Fibroblast of villous mesenchyme (primary cell): Measurements from ENCODE around the gene ITSN2. TPM values are rescaled to one million over a fixed set of nuclear protein-coding genes. Genes with fewer than 3 reads are reported as not detected.
"Not testable (repeated sequence)": the region's sequence is repeated elsewhere in the genome, so short reads cannot be mapped to it uniquely, and the experiment has no call there.

Experiments
- DNase-seq: peaks from one replicate; pipeline ENCODE4 v3.0.0-alpha.2; 2010; ENCODE audit warnings: low read depth
- H3K4me3 ChIP-seq: 2 replicates; pipeline ENCODE4 v1.5.1; 2011; ENCODE audit warnings: low read depth, mild to moderate bottlenecking, low read length
- total RNA-seq: library from RNA; depleted of rRNA; stranded (reverse); fragments of >200 nt; gene quantifications from 2 replicates; pipeline ENCODE4 v1.2.3, GENCODE V29; 2012
- TF ChIP-seq, protein P1 (sequence below): IDR thresholded peaks from 2 replicates; pipeline ENCODE4 v1.5.1; 2012; ENCODE audit warnings: low read depth, mild to moderate bottlenecking, low read length; ENCODE audit not compliant: insufficient read depth

ITSN2 gene
- 23.2 and 35.8 TPM in 2 replicates for total RNA-seq

DNA sequence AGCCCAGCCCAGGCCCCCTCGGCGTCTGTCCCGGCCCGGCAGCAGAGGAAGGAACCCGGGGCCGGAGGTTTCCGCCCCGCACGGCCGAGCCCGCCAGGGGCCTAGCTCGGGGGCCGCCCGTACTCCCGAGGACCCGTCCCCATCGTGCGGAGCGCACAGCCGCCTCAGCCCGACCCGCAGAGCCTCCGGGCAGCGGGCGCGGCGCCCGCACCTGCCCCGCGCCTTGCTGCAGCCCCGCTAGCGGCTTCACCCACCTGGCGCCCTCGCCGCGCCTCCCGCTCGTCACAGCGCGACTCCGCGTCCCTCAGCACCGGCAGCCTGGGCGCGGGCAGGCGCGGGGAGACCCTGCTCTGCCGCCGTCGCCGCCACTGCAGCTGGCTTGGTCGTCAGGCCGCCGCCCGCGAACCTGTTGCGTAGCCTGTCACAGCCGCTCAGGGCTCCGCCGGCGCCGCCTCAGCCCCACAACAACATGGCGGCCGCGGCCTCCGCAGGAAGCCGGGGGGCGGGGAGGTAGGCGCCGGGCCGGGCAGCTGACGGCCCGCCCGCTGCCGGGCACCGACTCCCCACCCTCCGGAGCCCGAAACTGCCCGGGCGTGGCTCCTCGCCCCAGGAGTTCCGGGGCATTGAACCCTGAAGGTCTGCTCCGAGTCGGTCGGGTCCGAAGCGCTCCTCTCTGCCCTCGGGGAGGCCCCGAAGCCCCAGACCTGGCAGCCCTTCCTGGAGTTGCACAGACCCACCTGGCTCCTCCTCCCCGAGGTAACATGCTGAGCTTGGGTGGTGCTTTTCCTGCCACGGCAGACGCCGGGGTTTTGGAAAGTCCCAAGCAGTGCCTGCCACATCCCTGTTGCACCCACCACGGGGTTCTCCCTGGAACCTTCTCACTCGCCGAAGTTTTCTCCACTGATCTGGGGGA, at the start of gene ITSN2:
Gene ITSN2, minus strand, starts transcription at position 487 of the 913 bp plus-strand sequence. CDS start 32,454 bp downstream, outside the sequence.
- TF ChIP-seq, protein P1, sequence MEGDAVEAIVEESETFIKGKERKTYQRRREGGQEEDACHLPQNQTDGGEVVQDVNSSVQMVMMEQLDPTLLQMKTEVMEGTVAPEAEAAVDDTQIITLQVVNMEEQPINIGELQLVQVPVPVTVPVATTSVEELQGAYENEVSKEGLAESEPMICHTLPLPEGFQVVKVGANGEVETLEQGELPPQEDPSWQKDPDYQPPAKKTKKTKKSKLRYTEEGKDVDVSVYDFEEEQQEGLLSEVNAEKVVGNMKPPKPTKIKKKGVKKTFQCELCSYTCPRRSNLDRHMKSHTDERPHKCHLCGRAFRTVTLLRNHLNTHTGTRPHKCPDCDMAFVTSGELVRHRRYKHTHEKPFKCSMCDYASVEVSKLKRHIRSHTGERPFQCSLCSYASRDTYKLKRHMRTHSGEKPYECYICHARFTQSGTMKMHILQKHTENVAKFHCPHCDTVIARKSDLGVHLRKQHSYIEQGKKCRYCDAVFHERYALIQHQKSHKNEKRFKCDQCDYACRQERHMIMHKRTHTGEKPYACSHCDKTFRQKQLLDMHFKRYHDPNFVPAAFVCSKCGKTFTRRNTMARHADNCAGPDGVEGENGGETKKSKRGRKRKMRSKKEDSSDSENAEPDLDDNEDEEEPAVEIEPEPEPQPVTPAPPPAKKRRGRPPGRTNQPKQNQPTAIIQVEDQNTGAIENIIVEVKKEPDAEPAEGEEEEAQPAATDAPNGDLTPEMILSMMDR: no peak
- DNase-seq: peak; percentile 59
- peak within 1 kb of the TSS; percentile 86 for H3K4me3 ChIP-seq

DNA sequence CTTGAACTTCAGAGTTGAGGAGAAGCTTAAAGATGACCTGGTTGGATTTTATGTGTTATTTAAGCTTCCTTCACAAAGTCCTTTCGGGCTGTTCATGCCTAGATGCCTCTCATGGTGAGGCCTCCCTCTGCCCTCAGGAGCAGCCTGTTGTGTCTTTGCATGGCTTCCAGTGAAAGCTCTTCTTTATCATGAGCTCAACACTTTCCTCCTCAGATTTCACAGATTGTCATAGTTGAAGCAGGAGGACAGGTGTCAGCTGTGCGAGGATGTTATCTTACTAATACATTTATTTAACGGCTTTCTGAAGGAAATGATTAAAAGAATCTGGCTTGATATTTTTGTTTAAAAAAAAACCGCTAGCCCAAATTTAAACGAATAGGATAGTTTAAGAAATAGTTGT, 48.8 kb upstream of the ITSN2 start:
- TF ChIP-seq, protein P1: no peak
- no peak for DNase-seq
- no peak overlapping the region for H3K4me3 ChIP-seq

GRCh38 chr2:24408704-24409103, 48.4 kb upstream of the ITSN2 start:
- H3K4me3 ChIP-seq, DNase-seq: not testable (repeated sequence)

GRCh38 chr2:24404491-24404921, 44.2 kb upstream of the ITSN2 start:
- no peak overlapping the region for H3K4me3 ChIP-seq
- TF ChIP-seq, protein P1: no peak
- DNase-seq: peak; percentile 32

DNA sequence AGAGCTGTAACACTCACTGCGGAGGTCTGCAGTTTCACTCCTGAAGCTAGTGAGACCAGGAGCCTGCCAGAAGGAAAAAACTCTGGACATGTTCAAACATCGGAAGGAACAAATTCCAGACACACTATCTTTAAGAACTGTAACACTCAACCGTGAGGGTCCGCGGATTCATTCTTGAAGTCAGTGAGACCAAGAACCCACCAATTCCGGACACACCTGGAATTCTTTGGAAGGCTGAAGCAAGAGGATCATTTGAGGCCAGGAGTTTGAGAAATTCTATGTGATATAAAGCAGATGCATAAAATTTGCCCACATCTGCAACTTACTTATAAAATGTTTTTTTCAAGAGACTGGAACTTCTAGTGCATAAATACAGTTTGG, 43.5 kb upstream of the ITSN2 start:
- DNase-seq: no peak
- H3K4me3 ChIP-seq: no peak overlapping the region
- TF ChIP-seq, protein P1: no peak

DNA sequence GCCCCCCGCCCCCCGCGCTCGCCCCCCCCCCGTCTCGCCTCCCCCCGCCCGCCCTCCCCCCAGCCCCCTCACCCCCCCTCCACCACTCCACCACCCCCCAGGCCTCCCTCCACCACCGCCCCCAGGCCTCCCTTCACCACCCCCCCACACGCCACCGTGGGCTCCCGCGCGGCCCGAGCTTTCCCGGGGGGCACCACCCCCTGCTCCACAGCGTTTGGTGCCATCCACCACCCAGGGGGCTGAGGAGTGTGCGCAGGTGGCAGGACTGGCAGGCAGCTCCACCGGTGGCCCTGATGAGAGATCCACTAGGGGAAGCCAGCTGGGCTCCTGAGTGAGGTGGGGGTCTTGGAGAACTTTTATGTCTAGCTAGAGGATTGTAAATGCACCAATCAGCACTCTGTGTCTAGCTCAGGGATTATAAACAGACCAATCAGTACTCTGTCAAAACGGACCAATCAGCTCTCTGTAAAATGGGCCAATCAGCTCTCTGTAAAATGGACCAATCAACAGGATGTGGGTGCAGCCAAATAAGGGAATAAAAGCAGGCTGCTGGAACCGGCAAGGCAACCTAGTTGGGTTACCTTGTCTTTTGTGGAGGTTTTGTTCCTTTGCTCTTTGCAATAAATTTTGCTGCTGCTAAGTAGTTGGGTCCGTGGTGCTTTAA, 43.0 kb upstream of the ITSN2 start:
- TF ChIP-seq, protein P1: no peak
- no peak overlapping the region for H3K4me3 ChIP-seq
- no peak for DNase-seq

GRCh38 chr2:24402242-24403097, 42.1 kb upstream of the ITSN2 start:
- TF ChIP-seq, protein P1: no peak
- H3K4me3 ChIP-seq: peak overlapping the region; percentile 34
- no peak for DNase-seq
